Measurements from ENCODE around the gene DTNB. TPM values are rescaled to one million over a fixed set of nuclear protein-coding genes. Genes with fewer than 3 reads are reported as not detected.
"Not testable (repeated sequence)": the region's sequence is repeated elsewhere in the genome, so short reads cannot be mapped to it uniquely, and the experiment has no call there.

Gene DTNB
- total and polyA plus RNA-seq, 2 donors (not counting 3 experiments of a cell fraction or from before 2014, with no cell fraction given), result 11.5 to 17.0 TPM

DNA sequence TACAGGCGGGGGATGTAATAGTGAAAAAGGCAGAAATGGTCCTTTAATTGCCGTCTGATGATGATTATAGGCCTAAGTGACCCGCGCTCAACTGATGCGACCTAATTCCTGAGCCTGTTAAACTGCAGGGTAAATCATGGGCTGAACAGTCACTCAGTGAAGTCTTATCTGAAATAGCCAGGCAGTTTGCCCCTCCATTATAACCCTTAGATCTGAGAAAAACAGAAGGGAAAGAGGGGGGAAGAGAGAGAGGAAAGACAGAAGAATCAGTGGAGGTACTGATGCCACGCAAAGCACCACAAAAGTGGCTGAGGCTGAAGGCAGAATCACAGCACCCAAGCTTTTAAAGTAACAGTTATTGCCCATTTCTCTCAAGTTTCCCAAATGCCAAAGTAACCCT lies 258.6 kb downstream of the DTNB start:
- no peak overlapping the region for H3K4me2 ChIP-seq (ENCODE audit: insufficient read depth, low read length)
- H3K9me3 ChIP-seq (replicated peaks; ENCODE audit: control insufficient read depth, insufficient read depth, low read length), result no peaks in the 10 kb centered on the region
- FAIRE-seq (no peak), DNase-seq (ENCODE audit: low read depth, low spot score) (no peak)
- POLR2A ChIA-PET, result no interaction called here
- no TSS peak for BruUV-seq (replicated peaks)
- no peaks in the 10 kb centered on the region for H4K20me1 ChIP-seq (replicated peaks; ENCODE audit: control insufficient read depth, extremely low read depth, insufficient read depth, low read length)
- H3K27me3 ChIP-seq (ENCODE audit: control insufficient read depth in 2 of 2, insufficient read depth in 2 of 2, low read length in 2 of 2), result no peaks in the 10 kb centered on the region
- intact Hi-C loops (cut with micrococcal nuclease) (no loop called here), dilution Hi-C loops (cut with MboI; ENCODE audit: extremely low pct_ligation_motif_present, low sequenced_read_pairs) (no loop called here)
- no peak overlapping the region for H3K4me3 ChIP-seq (replicated peaks in 1 of 3; ENCODE audit: insufficient read depth in 1 of 3, low read depth in 1 of 3, low read length in 3 of 3)
- H3K9me1 ChIP-seq (replicated peaks; ENCODE audit: control insufficient read depth, extremely low read depth, insufficient read depth, low read length), result no peaks in the 10 kb centered on the region
- H3K4me1 ChIP-seq (ENCODE audit: control insufficient read depth, extremely low read depth, insufficient read depth, low read length), result no peaks in the 10 kb centered on the region
- no peaks in the 10 kb centered on the region for H3K79me2 ChIP-seq (ENCODE audit: control insufficient read depth, insufficient read depth, low read length)
- H2AFZ ChIP-seq (ENCODE audit: low read depth, low read length), result no peak overlapping the region
- H3K9ac ChIP-seq (replicated peaks; ENCODE audit: extremely low read depth, insufficient read depth, low read length), result no peak overlapping the region
- TF ChIP-seq FOS (IDR thresholded peaks at IDR 0.05; ENCODE audit: borderline replicate concordance, insufficient read depth, low read length) (no peak), EZH2 (IDR thresholded peaks at IDR 0.05; ENCODE audit: borderline replicate concordance, low read depth, low read length, severe bottlenecking) (no peak), GATA2 (IDR thresholded peaks at IDR 0.05; ENCODE audit: insufficient read depth, insufficient read length, low read depth, low read length) (no peak), POLR2AphosphoS5 (IDR thresholded peaks at IDR 0.05; ENCODE audit: insufficient read depth, low read depth, low read length) (no peak), POLR2A (IDR thresholded peaks at IDR 0.05; ENCODE audit: low read depth, low read length) (no peak), JUN (IDR thresholded peaks at IDR 0.05; ENCODE audit: borderline replicate concordance, insufficient read depth, insufficient read length, low read depth) (no peak), MYC (IDR thresholded peaks at IDR 0.05; ENCODE audit: low read depth, low read length) (no peak)
- TF ChIP-seq, protein P1, sequence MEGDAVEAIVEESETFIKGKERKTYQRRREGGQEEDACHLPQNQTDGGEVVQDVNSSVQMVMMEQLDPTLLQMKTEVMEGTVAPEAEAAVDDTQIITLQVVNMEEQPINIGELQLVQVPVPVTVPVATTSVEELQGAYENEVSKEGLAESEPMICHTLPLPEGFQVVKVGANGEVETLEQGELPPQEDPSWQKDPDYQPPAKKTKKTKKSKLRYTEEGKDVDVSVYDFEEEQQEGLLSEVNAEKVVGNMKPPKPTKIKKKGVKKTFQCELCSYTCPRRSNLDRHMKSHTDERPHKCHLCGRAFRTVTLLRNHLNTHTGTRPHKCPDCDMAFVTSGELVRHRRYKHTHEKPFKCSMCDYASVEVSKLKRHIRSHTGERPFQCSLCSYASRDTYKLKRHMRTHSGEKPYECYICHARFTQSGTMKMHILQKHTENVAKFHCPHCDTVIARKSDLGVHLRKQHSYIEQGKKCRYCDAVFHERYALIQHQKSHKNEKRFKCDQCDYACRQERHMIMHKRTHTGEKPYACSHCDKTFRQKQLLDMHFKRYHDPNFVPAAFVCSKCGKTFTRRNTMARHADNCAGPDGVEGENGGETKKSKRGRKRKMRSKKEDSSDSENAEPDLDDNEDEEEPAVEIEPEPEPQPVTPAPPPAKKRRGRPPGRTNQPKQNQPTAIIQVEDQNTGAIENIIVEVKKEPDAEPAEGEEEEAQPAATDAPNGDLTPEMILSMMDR (IDR thresholded peaks at IDR 0.05; ENCODE audit: extremely low read depth in 1 of 2, insufficient read depth in 1 of 2, low read depth in 1 of 2, low read length in 2 of 2), result no peak
- TF ChIP-seq, protein P2, sequence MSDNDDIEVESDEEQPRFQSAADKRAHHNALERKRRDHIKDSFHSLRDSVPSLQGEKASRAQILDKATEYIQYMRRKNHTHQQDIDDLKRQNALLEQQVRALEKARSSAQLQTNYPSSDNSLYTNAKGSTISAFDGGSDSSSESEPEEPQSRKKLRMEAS (IDR thresholded peaks at IDR 0.05; ENCODE audit: insufficient read depth, insufficient read length), result no peak
- H3K36me3 ChIP-seq (ENCODE audit: control insufficient read depth in 2 of 2, extremely low read depth in 1 of 2, insufficient read depth in 2 of 2, low read length in 2 of 2), result no peaks in the 10 kb centered on the region
- CTCF ChIA-PET, result no interaction called here
- H3K27ac ChIP-seq (ENCODE audit: insufficient read depth, low read depth, low read length), result no peak overlapping the region

DNA sequence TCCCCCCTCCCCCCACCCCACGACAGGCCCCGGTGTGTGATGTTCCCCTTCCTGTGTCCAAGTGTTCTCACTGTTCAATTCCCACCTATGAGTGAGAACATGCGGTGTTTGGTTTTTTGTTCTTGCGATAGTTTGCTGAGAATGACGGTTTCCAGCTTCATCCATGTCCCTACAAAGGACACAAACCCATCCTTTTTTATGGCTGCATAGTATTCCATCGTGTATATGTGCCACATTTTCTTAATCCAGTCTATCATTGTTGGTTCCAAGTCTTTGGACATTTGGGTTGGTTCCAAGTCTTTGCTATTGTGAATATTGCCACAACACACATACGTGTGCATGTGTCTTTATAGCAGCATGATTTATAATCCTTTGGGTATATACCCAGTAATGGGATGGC lies 260.0 kb downstream of the DTNB start:
- H3K4me1 ChIP-seq (ENCODE audit: control insufficient read depth, extremely low read depth, insufficient read depth, low read length); DNase-seq (ENCODE audit: low read depth, low spot score); intact Hi-C loops (cut with micrococcal nuclease); H3K9me1 ChIP-seq (replicated peaks; ENCODE audit: control insufficient read depth, extremely low read depth, insufficient read depth, low read length); H3K4me2 ChIP-seq (ENCODE audit: insufficient read depth, low read length); BruUV-seq (replicated peaks); H4K20me1 ChIP-seq (replicated peaks; ENCODE audit: control insufficient read depth, extremely low read depth, insufficient read depth, low read length); CTCF ChIA-PET; H2AFZ ChIP-seq (ENCODE audit: low read depth, low read length); H3K9ac ChIP-seq (replicated peaks; ENCODE audit: extremely low read depth, insufficient read depth, low read length); H3K27me3 ChIP-seq (ENCODE audit: control insufficient read depth in 2 of 2, insufficient read depth in 2 of 2, low read length in 2 of 2); H3K27ac ChIP-seq (ENCODE audit: insufficient read depth, low read depth, low read length); FAIRE-seq; H3K79me2 ChIP-seq (ENCODE audit: control insufficient read depth, insufficient read depth, low read length); POLR2A ChIA-PET; H3K36me3 ChIP-seq (ENCODE audit: control insufficient read depth in 2 of 2, extremely low read depth in 1 of 2, insufficient read depth in 2 of 2, low read length in 2 of 2); dilution Hi-C loops (cut with MboI; ENCODE audit: extremely low pct_ligation_motif_present, low sequenced_read_pairs); H3K4me3 ChIP-seq (replicated peaks in 1 of 3; ENCODE audit: insufficient read depth in 1 of 3, low read depth in 1 of 3, low read length in 3 of 3); H3K9me3 ChIP-seq (replicated peaks; ENCODE audit: control insufficient read depth, insufficient read depth, low read length): not testable (repeated sequence)
